HG03064 (cell line): ENCODE results near the gene SLCO1A2.
"Not testable (repeated sequence)": the region's sequence is repeated elsewhere in the genome, so short reads cannot be mapped to it uniquely, and the experiment has no call there.

Experiments used
- ATAC-seq: cut with Tn5 transposase; IDR thresholded peaks from one replicate; pipeline ENCODE4 v1.9.1; 2021; ENCODE audit warnings: low read depth; ENCODE audit not compliant: unreplicated experiment

SLCO1A2 gene, protein sequence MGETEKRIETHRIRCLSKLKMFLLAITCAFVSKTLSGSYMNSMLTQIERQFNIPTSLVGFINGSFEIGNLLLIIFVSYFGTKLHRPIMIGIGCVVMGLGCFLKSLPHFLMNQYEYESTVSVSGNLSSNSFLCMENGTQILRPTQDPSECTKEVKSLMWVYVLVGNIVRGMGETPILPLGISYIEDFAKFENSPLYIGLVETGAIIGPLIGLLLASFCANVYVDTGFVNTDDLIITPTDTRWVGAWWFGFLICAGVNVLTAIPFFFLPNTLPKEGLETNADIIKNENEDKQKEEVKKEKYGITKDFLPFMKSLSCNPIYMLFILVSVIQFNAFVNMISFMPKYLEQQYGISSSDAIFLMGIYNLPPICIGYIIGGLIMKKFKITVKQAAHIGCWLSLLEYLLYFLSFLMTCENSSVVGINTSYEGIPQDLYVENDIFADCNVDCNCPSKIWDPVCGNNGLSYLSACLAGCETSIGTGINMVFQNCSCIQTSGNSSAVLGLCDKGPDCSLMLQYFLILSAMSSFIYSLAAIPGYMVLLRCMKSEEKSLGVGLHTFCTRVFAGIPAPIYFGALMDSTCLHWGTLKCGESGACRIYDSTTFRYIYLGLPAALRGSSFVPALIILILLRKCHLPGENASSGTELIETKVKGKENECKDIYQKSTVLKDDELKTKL

DNA sequence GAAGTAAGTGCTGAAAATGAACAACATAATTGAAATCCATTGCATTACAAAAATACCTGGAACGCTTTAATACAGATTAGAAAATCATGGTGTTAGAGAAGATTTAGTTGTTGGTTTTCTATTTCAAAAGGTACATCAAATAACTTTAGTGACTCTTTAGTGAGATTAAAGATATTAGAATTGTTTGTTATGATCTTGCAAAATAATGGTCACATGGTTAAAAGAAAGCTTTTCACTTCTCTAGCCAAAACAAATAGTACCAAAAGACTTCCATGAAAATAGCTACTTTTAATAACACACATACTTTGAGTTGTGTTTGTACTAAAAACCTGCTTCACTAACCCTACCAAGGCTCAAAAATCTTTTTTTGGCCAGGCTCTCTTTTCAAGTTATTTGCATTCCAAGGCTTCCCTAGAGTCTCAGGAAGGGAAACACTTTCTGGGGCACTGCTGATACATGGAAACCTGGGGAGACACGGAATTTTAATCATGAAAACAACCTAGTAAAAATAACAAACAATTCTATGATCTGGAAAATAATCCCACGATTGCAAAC lies at the start of gene SLCO1A2:
Gene SLCO1A2 (minus strand): TSS at position 147 of the 555 bp plus-strand sequence. CDS start 270 bp downstream, outside the sequence.
- ATAC-seq: no peak

DNA sequence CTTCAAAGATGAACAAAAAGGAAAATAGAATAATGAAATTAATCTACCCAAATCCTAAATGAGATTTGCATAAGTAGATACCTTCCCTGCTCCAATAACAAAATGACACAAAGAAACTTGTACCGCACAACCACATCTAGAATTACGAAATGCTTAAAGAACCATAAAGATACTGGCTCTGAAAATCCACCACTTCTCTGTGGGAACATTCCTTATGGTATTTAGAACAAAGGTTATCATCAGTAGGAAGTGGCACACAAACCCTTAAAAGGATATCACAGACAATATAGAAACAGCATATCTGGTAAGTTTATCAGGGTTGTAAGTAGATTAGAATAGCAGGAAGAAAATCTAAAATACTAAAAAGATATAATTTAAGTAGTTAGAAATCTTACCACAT lies 49.5 kb upstream of the SLCO1A2 start:
- ATAC-seq: no peak

DNA sequence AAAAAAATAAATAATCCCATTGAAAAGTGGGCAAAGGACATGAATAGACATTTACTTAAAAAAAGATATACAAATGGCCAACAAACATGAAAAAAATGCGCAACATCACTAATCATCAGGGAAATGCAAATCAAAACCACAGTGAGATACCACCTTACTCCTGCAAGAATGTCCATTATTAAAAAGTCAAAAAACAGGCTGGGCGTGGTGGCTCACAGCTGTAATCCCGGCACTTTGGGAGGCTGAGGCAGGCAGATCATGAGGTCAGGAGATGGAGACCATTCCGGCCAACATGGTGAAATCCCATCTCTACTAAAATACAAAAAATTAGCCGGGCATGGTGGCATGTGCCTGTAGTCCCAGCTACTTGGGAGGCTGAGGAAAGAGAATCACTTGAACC lies 46.6 kb upstream of the SLCO1A2 start:
- not testable (repeated sequence) for ATAC-seq

DNA sequence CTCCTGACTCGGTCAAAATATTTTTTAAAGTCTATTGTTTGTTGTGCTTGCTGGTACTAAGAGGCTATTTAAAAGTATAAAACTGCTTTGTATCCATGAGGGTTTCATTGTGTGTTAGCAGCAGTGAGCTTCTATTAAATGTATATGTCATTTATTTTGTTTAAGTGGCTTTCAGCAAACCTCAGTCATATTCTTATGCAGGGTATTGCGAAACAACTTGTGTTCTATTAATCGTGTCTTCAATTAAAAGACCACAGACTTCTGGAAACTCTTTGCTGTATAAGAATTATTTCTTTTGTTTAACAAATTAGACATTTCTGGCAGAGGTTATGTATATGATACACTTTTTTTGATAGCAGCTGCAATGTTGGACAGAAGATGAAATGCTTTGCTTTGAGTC lies 44.5 kb upstream of the SLCO1A2 start:
- ATAC-seq: no peak

DNA sequence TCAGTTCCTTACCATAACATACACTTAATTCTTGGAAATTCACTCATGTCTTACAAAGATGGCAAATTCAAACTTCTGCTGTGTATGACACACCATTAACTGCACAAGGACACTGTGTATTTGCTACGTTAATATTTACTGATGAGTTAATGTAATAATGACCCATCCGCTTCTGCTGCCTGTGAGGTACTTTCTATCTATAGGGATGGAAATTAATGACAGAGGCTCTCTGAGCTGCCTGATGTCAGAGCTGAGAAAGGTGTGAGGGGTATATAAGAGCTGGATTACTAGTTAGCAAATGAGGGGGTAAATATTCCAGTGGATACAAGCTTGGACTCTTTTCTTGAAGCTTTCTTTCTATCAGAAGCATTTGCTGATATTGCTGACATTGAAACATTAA lies 37.9 kb upstream of the SLCO1A2 start, which contains the start of gene IAPP:
Gene IAPP (plus strand): TSS at position 301 of the 400 bp plus-strand sequence. CDS start 450 bp downstream, outside the sequence.
- ATAC-seq: no peak

DNA sequence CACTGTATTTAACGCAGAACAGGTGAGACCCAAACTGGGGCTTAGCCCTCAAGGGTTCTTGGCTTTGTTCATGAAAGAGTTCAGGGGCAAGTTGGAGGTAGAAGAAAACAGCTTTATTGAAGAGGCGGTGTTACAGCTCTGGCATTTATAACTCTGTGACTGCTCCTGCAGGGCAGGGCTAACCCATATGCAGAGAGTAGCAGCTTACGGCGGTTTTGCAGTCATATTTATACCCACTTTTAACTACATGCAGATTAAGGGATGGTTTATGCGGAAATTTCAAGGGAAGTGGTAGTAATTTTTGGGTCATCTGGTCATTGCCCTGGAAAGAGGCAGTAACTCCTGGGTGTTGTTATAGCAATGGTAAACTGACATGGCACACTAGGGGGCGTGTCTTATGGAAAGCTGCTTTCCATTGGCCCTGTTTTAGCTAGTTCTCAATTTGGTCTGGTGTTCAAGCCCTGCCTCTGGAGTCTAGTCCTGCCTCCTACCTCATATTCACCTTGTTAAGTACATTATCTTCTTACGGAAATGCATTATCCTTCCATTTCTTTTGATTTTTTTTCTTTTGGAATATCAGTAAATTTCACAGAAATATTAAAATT lies 36.2 kb upstream of the SLCO1A2 start:
- no peak for ATAC-seq

DNA sequence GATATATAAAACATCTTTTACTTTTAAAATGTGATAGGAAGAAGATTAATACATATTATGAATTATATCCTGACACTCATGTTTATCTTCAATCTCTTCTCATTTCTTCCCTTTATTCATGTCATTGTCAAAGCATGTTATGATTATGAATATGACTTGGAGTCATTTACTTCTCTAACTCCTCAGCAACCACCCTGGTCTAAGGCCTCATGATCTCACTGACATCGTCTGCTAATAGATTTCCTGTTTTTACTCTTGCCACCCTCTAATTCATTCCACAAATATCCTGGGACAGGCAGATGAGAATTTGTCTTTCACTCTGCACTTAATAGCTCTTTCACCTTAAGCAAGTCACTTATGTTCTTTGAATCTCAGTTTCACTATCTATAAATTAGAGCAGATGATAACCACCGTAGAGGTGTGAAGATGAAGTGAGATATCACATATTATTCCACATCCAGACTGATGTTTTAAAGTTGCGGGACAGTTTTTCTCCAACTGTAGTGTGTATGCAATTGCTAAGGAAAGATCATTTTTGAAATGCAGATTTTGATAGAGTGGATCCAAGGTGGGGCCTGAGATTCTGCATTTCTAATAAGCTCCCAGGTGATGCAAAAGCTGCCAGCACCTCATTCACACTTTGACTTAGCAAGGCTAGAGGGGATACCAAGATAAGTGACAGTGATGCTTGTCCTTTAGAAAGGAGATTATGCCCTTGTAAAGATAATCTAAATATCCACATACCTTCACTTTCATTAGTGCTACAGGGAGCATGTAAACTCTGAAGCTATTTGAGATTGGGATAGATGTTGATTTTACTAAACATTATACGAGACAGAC lies 34.6 kb upstream of the SLCO1A2 start:
- no peak for ATAC-seq

DNA sequence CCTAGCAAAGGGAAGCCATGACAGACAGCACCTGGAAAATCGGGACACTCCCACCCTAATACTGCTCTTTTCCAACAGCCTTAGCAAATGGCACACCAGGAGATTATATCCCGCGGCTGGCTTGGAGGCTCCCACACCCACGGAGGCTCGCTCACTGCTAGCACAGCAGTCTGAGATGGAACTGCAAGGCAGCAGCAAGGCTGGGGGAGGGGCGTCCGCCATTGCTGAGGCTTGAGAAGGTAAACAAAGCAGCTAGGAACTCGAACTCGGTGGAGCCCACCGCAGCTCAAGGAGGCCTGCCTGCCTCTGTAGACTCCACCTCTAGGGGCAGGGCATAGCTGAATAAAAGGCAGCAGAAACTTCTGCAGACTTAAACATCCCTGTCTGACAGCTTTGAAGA lies 25.9 kb upstream of the SLCO1A2 start:
- ATAC-seq: not testable (repeated sequence)

DNA sequence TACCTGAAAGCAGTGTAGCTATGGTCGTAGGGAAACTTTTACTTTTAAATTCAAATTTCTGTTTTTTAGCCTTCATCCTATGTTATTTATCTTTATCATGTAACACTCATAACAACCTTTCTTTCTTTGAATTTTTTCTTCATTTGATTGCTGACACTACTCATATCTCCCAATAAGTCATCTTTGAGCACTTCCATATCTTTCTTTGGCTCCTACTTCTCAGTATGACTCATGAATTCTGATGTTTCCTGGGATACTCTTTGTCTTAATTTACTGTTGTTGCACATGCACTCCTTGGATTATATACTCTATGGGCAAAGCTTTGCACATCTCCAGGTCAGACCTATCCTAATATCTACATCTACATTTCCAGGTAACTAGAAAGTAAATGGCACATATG lies 19.9 kb upstream of the SLCO1A2 start:
- no peak for ATAC-seq

DNA sequence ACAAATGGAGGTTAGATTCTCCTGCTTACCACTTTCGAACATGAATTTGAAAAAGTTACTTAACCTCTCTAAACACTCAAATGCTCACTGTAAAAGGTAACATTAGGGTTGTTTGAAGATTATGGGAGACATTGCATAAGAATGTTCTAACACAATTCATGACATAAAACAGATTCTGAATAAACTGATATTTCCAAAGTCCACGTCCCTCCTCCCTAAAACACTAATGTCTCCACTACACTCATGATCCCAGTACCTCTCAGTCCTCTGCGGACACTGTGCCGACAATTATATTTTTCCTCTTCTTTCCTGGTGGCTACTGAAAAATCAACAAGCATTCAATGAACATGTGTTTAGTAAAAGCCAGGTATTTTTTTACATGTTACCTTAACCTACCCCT lies 19.2 kb upstream of the SLCO1A2 start:
- no peak for ATAC-seq

DNA sequence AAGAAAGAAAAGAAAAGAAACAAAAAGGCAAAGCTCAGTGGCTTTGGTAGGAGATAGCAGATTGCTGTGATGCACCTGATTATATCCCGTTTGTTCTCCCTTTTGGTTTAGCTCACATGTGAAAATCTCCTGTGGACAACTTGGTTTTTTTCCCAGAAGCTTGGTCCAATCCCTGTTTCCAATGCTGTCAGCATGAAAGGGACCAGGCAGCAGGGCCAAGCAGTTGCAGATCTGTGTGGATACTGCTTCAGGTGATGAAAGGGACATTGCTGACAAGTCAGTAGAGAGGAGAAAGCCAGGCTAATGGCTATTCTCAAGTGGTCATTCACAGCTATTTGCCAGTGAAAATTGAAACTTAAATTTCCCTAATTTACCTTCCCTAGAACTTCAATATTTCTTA lies 18.8 kb upstream of the SLCO1A2 start:
- no peak for ATAC-seq

DNA sequence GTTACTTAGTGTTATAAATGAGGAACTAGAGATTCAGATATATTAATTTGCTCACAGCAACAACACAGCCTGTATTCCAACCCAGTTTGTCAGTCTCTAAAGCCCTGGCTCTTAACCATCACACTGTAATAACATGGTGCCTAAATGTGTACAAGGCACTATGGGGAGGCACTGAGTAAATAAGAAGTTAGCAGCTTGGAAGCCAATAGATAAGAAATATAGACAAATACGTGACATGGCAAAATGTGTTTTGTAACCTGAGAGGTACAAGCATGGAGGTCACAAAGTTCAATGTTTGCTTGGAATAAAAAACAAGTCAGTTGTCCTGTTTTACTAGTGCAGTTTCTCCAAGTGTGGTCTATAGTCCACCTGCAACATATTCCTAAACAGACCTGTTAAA lies 16.3 kb upstream of the SLCO1A2 start:
- no peak for ATAC-seq

DNA sequence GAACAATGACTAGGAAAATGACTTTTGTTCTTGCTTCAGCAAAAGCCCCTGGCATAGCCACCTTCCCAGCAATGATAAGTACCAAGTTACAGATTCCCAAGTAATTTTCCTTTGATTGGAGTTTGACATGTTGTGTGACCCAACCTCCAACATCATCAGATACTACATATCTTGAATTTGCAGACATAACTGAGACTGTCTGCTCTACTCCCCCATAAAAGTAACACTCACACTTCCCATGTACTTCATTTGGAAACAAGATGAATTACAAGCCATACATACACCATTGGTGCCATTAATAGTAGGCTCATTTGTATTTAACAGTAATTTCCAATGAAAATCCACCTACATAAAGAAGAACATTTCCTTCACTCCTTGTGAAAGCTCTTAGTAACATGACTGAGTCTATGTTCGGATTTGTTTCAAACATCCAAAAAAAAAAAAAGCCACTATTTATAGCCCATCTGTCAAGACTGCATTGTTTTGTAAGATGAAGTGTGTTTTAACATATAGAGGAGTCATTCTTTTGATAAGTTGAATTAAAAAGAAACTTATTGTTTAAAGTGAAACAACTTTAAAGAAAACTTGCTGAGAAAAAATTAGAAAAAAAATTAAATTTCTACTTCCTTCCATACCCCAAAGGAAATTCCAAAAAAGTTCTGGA lies 12.0 kb upstream of the SLCO1A2 start:
- no peak for ATAC-seq

DNA sequence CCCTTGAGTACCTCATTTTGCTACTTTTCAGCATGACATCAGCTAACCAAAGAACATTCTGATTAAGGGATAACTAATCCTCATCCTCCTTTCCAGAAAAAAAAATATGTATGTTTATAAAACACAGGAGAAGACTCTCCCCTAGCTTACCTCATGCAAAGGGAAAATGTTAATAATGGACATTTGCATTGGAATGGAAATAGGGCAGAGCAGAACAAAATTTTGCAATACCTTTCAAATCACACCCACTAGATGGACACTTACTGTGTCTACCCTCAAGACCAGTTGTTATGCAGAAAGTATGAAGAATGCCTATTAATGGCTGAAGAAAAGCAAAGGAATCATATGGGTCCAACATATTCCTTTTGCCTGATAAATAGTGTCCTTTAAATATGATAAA lies 8.9 kb upstream of the SLCO1A2 start:
- ATAC-seq: no peak

DNA sequence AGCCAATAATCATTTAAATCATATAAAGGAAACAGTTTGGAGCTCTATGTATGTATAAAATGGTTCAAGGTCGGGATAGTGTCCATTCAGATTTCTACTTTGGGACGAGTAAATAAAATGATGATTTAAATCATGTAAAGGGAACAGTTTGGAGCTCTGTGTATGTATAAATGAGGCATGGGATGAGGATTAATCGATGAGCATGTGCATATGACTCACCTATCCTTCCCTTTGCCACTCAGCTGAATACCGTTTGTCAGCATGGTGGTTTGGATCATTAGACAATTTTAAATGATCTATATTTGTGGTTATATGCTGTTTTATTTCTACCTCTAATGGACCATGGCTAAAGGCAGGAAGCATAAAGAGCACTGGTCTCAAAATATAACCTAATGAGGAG lies 7.1 kb upstream of the SLCO1A2 start:
- no peak for ATAC-seq

DNA sequence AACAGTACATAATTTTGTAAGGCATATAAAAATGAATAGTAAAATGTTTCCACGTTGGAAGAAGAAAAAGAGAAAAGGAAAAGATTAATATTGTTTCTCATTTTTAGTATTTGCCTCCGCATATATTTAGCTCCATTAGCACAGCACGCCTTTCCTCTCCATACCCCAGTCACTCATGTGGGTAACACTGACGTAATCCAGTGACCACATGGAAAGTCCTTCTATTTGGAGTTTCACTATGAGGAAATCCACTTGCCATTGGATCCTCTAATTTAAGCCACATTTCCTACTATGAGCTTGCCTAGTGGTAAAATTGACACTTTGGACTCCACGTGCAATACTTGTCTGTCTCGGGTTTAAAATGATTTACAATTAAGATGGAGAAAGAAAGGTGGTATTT lies 5.7 kb upstream of the SLCO1A2 start:
- no peak for ATAC-seq

DNA sequence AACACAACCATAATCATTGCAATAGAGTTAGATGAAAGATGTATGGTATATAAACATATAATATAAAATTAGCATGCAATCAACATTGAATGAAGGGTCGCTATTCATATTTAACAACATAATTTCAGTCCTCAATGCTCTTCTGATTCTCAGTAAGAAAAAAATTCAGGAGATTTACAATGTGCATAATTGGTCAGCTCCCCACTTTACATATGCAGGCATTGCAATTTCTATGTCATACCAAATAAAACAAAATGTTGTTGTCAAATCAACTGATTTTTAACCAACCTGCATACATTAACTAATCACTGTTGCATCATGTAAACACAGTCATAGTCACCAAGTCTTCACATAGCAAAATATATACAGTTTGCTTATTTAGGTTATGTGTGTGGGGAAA lies 5.2 kb upstream of the SLCO1A2 start:
- no peak for ATAC-seq

DNA sequence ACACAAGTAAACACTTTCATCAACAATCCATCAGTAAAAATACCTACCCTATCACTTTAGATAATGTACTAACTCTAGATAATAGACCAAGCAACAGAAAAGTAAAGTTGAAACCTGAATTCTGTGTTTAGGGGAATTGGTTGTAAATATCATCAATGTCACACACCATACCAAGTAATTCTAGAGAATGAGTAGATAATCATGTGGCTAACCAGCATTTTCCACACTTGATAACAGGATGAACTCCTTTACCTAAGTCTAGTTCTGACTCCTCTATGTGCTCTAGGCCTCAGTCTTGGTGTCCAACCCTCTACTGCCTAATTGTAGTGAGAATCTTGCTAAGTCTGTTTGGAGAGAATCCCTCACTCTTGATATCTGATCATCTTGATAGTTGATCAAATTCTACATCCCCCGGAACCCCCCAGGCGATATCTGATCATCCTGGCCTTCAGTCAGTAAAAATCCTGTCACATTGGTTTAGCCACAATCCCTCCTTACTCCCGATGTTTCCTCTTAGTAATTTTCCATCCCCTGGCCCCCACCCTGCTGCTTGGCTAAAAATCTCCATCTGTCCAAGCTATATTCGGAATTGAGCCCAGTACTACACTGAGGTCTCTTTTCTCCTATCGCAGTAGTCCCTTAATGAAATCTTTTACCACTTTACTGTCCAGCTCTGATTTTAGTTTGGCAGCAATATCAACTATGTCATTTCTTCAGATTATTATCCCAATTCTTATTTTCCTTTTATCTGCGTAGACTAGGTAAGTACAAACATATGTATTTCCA lies 3.4 kb upstream of the SLCO1A2 start:
- no peak for ATAC-seq

DNA sequence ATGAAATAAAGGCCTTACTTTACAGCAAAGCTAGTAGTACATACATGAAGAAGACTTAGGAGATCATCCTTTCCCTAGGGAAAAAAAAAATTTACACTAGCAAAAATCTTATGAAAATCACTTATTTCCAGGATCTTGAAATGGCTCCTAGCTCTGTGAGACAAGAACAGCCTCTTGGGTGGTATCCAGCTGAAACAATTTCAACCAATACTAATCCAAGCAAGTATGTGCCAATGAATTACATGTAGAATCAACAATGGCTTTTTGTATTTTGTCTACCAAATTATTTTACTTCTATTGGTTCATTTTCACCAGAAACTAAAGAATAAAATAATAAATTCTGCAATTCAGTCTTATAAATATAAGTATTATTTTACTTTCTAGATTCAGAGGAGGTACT lies 2.7 kb upstream of the SLCO1A2 start:
- no peak for ATAC-seq
